Measurements from ENCODE around the gene EGLN3.

Gene EGLN3

DNA sequence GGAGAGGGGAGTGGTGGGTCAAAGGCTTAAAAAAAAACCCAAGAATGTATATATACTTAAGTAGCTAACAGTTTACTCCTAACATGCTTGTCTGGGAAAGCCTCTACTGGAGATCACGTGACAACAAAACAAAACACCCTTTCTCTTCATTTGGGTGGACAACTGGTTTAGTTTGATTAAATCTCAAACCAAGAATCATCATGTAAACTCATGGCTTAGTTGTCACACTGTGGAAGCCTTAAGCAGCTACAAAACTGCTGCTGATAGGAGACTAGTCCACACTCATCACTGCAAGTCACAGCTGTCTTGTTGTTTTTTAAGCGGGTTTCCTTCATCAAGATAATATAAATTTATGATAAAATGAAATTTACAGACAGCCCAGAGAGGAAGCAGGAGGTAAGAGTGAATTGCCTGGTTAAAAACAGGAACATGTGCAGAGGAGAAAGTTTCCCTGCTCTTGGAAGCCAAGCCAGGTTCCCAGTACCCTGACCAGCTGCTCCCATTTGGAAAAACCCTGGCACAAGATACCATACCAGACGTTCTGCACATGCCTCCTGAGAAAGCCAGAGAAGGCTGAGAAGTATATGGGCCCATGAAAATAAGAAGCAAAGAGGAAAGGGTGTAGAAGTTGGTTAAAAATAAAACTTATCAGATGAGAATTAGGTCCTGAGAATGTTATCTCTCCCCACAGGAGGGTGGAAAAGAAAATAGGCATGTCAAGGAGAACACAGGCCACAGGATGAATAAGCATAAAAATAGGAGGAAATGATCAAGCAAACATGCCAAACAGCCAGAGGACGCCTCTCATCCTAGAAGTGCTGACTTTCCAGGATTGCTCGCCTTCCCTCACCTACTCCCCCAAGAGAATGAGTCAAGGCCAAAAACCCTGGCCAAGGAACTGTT is 34.0 kb downstream of the EGLN3 start:
- no peak overlapping the region for H3K4me2 ChIP-seq (ENCODE audit: low read length)
- no peaks in the 10 kb centered on the region for H3K36me3 ChIP-seq (replicated peaks; ENCODE audit: low read depth, low read length)
- no peaks in the 10 kb centered on the region for H3K27me3 ChIP-seq (ENCODE audit: low read depth, low read length)
- no peaks in the 10 kb centered on the region for H4K20me1 ChIP-seq (ENCODE audit: insufficient read depth, low read length)
- no peaks in the 10 kb centered on the region for H3K4me1 ChIP-seq (ENCODE audit: low read length)
- no peak for TF ChIP-seq EZH2phosphoT487 (IDR thresholded peaks at IDR 0.05; ENCODE audit: low read depth)
- TF ChIP-seq, protein P1, sequence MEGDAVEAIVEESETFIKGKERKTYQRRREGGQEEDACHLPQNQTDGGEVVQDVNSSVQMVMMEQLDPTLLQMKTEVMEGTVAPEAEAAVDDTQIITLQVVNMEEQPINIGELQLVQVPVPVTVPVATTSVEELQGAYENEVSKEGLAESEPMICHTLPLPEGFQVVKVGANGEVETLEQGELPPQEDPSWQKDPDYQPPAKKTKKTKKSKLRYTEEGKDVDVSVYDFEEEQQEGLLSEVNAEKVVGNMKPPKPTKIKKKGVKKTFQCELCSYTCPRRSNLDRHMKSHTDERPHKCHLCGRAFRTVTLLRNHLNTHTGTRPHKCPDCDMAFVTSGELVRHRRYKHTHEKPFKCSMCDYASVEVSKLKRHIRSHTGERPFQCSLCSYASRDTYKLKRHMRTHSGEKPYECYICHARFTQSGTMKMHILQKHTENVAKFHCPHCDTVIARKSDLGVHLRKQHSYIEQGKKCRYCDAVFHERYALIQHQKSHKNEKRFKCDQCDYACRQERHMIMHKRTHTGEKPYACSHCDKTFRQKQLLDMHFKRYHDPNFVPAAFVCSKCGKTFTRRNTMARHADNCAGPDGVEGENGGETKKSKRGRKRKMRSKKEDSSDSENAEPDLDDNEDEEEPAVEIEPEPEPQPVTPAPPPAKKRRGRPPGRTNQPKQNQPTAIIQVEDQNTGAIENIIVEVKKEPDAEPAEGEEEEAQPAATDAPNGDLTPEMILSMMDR (IDR thresholded peaks at IDR 0.05; ENCODE audit: low read depth, low read length): no peak
- no peaks in the 10 kb centered on the region for H3K79me2 ChIP-seq (ENCODE audit: low read length)
- no peak overlapping the region for H2AFZ ChIP-seq (ENCODE audit: low read depth, low read length)
- no peak overlapping the region for H3K9ac ChIP-seq (ENCODE audit: low read length)
- no peak overlapping the region for H3K27ac ChIP-seq (ENCODE audit: low read length)
- H3K9me3 ChIP-seq (ENCODE audit: insufficient read depth, low read length): no peaks in the 10 kb centered on the region
- no peak overlapping the region for H3K4me3 ChIP-seq (ENCODE audit: low read length)

- H3K4me1 ChIP-seq (ENCODE audit: low read length): no peaks in the 10 kb centered on the region
- H3K36me3 ChIP-seq (replicated peaks; ENCODE audit: low read depth, low read length): no peaks in the 10 kb centered on the region
- H3K4me3 ChIP-seq (ENCODE audit: low read length): no peak overlapping the region
- H3K27me3 ChIP-seq (ENCODE audit: low read depth, low read length): no peaks in the 10 kb centered on the region
- TF ChIP-seq, protein P1 (IDR thresholded peaks at IDR 0.05; ENCODE audit: low read depth, low read length): no peak
- no peak for TF ChIP-seq EZH2phosphoT487 (IDR thresholded peaks at IDR 0.05; ENCODE audit: low read depth)
- H3K27ac ChIP-seq (ENCODE audit: low read length): no peak overlapping the region
- no peak overlapping the region for H3K9ac ChIP-seq (ENCODE audit: low read length)
- no peaks in the 10 kb centered on the region for H3K79me2 ChIP-seq (ENCODE audit: low read length)
- H3K4me2 ChIP-seq (ENCODE audit: low read length): no peak overlapping the region
- H2AFZ ChIP-seq (ENCODE audit: low read depth, low read length): no peak overlapping the region
- H4K20me1 ChIP-seq (ENCODE audit: insufficient read depth, low read length): no peaks in the 10 kb centered on the region
- H3K9me3 ChIP-seq (ENCODE audit: insufficient read depth, low read length): no peaks in the 10 kb centered on the region
Measured at GRCh38 chr14:33915682-33916081, 35.2 kb downstream of the EGLN3 start.

DNA sequence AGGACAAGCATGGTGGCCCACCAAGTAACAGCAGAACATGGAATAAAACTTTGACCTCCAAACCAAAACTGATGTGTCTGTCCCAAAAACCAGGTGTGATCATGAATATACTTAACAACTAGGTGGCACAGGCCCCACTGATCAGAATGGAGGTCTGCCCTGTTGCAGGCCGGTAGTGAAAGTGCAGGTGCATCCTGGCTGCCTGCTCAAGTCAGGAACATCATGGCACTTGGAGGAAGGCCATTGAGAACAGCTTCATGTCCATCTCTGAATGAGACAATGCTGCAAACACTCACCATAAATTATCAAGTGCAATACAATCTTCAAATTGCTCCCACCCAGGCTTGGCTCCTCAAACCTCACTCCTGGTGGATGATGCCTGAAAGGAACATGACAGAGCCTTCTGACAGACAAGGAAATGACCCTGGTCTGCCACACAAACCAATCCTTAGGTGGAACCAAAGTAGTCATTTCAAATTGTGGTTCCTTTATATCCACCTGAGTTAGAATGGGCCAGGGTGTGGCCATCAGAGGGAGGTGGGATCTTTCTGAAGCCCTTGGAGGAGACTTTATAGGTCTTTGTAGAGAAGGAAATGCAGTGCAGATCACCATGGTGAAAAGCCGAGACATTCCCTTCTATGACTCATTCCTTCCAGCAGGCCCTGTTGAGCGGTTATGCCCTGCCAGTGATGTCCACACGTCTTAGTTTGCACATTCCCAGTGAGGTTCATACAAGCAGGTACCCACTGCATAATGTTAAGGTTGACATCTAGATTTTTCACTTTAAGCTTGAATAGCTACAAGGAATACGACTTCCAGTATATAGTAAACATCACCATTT is 36.0 kb downstream of the EGLN3 start:
- H3K4me3 ChIP-seq (ENCODE audit: low read length): no peak overlapping the region
- no peaks in the 10 kb centered on the region for H3K27me3 ChIP-seq (ENCODE audit: low read depth, low read length)
- no peak overlapping the region for H2AFZ ChIP-seq (ENCODE audit: low read depth, low read length)
- no peaks in the 10 kb centered on the region for H3K36me3 ChIP-seq (replicated peaks; ENCODE audit: low read depth, low read length)
- H4K20me1 ChIP-seq (ENCODE audit: insufficient read depth, low read length): no peaks in the 10 kb centered on the region
- no peaks in the 10 kb centered on the region for H3K79me2 ChIP-seq (ENCODE audit: low read length)
- no peak for TF ChIP-seq EZH2phosphoT487 (IDR thresholded peaks at IDR 0.05; ENCODE audit: low read depth)
- TF ChIP-seq, protein P1 (IDR thresholded peaks at IDR 0.05; ENCODE audit: low read depth, low read length): no peak
- no peak overlapping the region for H3K27ac ChIP-seq (ENCODE audit: low read length)
- no peak overlapping the region for H3K9ac ChIP-seq (ENCODE audit: low read length)
- H3K4me2 ChIP-seq (ENCODE audit: low read length): no peak overlapping the region
- H3K4me1 ChIP-seq (ENCODE audit: low read length): no peaks in the 10 kb centered on the region
- no peaks in the 10 kb centered on the region for H3K9me3 ChIP-seq (ENCODE audit: insufficient read depth, low read length)

DNA sequence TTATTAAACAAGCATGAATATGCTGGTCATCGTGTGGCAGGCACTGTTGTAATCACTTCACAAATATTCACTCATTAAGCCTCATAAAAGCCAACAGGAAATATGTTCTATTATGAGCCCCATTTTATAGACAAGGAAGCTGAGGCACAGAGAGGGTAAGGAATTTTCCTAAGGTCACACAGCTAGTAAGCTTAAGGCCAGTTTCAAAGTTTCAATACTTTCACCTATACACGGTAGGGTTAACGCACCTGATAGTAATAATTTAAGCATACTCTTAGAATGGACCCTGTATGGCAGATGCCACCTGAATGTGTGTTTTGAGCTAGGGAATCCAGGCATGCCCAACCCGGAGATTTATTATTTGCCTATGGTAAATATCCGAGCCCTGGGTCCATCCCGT is 39.8 kb downstream of the EGLN3 start:
- no peak overlapping the region for H3K27ac ChIP-seq (ENCODE audit: low read length)

More for the DNA sequence above, 39.8 kb downstream of the EGLN3 start:
- no peak overlapping the region for H2AFZ ChIP-seq (ENCODE audit: low read depth, low read length)
- no peaks in the 10 kb centered on the region for H3K79me2 ChIP-seq (ENCODE audit: low read length)
- no peak overlapping the region for H3K9ac ChIP-seq (ENCODE audit: low read length)
- no peak for TF ChIP-seq EZH2phosphoT487 (IDR thresholded peaks at IDR 0.05; ENCODE audit: low read depth)
- H3K4me3 ChIP-seq (ENCODE audit: low read length): no peak overlapping the region
- H3K36me3 ChIP-seq (replicated peaks; ENCODE audit: low read depth, low read length): no peaks in the 10 kb centered on the region
- H3K4me2 ChIP-seq (ENCODE audit: low read length): no peak overlapping the region
- H3K27me3 ChIP-seq (ENCODE audit: low read depth, low read length): no peaks in the 10 kb centered on the region
- no peaks in the 10 kb centered on the region for H3K4me1 ChIP-seq (ENCODE audit: low read length)
- no peaks in the 10 kb centered on the region for H3K9me3 ChIP-seq (ENCODE audit: insufficient read depth, low read length)
- H4K20me1 ChIP-seq (ENCODE audit: insufficient read depth, low read length): no peaks in the 10 kb centered on the region
